GM19239 (cell line): ENCODE results near the gene CREB3L2.
"Not testable (repeated sequence)": the region's sequence is repeated elsewhere in the genome, so short reads cannot be mapped to it uniquely, and the experiment has no call there.

Source experiments
- DNase-seq: peaks from one replicate; pipeline ENCODE4 v3.0.0; 2011; ENCODE audit warnings: low spot score; ENCODE audit not compliant: insufficient read length
- FAIRE-seq: peaks from 2 replicates; lab custom pipeline; 2011; peaks lifted over from hg19 to GRCh38; lab: Jason Lieb, UNC

Gene CREB3L2

DNA sequence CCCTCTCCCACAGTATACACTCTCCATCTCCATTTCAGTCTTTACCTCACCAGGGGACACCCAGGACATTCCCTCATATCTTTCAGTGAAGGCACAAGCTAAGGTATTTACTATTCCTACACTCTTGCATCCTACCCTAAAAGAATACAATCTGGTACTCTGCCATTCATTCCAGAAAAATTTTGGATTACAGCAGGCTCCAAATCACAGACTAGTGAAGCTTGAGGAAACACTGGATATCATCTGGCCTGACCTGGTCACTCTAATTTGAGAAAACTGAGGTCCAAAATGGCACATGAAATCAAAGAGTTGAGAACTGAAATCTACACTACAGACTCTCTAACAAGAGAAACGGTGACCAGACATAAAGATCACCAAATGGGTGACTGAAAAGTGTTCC is 61.7 kb downstream of the CREB3L2 start:
- DNase-seq, result no peak
- no peak for FAIRE-seq

DNA sequence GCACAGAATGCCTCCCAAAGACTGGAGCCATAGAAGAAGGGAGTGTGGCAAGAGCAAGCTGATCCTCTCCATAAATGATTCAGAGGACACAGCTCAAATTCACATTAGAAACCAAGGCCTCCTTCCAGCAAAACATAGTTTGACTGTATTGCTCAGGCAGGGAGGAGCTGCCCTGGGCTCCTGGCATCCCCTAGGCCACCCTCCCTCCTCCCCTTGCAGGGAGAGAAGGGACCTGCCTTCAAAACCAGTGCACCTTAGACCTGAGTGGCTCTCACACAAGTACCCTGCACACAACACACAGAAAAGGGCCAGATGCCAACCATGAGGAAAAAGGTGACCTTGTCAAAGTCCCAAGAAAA is 64.7 kb downstream of the CREB3L2 start:
- DNase-seq, result no peak
- no peak for FAIRE-seq

DNA sequence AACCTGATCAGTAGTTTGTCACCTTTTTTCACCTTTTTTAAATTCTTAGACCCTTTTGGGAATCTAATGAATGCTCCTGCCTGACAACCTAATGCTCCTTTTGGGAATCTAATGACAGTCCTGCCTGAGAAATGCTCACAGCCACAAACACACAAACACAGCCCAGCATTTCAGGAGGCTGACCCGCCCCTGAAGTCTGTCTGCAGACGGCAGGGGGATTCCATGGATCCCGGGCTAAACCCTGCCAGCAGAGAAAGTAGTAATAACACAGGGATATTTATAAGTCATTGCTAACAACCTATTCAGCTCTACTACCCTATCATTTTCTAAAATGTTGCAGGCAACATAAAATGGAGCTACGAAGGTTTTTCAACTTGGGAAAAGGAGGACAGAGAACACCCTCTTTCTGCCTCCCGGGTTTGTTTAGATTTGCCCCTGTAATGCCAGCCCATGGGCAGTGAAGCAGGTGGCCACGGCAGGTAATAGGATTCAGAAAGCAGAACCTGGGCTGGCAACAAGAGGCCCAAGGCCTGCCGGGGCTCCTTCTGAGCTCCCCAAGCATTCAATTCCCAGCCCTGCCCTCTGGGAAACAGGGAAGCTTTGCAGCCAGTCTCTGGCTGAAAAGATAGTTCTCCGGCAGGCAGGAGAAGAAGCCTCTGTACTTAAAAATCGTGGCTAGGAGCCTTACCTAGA is 65.2 kb downstream of the CREB3L2 start:
- DNase-seq (no peak), FAIRE-seq (no peak)

DNA sequence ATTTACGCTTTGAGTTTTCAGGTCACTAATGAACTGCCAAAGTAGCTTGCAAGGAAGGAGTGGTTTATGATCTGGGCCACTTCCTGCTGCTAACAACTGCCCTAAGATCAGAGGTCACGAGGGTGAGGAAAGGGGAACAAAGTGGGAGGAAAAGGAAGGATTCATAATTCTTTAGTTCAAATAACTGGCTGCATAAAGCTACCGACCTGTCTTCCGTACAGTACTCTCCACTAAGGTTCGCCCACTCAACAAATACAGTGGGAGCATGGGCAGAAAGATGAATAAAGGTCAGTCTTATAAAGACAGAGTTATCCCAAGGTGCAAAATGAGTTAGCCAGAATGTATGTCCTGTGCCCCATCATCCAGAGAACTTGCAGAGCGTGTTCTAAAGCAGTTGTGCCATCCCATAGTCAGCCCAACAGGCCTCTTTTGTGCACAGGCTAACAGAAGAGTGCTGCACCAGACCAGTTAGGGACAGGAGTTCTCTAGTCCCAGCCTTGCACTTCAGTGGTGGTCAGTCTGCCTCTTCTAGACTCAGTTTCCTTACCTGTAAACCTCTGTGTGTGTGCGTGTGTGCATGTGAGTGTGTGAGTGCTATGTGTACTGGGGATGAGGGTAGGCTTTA is 65.9 kb downstream of the CREB3L2 start:
- FAIRE-seq (peak; percentile 80), DNase-seq (no peak)

DNA sequence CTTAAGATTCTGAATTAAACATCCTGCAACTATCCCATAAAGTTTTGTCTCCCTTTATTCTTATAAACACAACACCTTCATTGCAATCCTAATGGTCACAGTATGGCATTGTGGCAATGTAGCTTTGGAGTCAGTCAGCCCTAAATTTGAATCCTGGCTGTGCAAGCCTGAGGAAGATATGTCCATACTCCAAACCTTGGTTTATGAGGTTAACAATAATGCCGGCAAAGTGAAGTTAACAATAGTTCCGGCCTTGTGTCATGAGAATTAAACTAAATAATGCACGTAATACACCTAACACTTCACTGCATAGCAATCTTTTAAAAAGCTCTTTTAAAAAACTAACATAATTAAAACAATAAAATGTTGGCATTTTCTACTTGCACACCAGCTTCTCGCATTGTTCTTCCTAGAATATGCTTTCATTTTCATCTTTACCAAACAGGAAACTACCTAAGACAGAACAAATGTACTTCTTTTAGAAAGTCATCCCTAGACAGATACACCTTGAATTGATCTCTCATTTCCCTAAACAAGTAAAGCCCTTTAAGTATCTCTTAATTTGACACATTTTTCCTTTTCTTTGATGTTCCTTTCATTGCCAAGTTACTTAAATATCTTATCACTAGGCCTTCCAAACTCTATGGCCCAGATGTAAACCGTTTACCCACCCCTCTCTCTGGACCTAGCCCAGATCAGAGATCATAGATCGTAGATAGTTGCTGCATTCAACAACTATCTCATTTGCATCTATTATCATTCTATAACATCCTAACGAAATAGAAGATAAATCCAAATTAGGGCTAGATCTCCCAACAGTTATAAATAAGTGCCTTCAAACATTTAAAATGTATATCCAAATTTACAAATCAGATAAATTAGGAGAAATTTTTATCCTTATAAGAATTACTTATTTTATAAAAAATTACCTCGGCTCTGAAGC is 66.7 kb downstream of the CREB3L2 start:
- DNase-seq (no peak), FAIRE-seq (peak; percentile 53)

DNA sequence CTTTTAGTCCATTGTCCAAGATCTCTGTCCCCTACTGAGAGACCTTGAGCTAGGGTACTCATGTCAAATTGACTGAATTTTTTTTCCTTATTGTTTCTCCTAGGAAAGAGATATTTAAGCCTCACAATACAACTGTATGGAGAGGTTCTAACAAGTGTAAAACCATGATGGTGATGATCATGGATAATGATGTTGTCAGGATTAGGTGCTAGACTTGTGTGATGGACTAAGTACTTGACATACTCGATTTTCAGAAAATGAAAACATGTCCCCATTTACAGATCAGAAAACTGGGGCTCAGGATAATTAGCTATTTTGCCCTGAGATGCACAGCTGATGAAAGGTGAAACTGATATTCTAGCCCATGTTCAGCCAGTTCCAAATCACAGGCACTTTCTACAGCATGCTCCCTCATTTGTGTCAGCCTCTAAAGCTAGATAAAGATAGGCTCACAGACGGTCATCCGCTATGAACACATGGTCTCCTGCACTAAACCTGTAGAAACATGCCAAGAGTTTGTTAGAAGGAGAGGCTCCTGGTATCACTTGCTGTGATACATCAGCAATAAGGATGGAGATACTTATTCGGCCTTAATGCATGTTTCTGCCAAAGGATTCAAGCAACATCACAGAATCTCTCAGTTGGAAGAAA is 67.6 kb downstream of the CREB3L2 start:
- no peak for DNase-seq

DNA sequence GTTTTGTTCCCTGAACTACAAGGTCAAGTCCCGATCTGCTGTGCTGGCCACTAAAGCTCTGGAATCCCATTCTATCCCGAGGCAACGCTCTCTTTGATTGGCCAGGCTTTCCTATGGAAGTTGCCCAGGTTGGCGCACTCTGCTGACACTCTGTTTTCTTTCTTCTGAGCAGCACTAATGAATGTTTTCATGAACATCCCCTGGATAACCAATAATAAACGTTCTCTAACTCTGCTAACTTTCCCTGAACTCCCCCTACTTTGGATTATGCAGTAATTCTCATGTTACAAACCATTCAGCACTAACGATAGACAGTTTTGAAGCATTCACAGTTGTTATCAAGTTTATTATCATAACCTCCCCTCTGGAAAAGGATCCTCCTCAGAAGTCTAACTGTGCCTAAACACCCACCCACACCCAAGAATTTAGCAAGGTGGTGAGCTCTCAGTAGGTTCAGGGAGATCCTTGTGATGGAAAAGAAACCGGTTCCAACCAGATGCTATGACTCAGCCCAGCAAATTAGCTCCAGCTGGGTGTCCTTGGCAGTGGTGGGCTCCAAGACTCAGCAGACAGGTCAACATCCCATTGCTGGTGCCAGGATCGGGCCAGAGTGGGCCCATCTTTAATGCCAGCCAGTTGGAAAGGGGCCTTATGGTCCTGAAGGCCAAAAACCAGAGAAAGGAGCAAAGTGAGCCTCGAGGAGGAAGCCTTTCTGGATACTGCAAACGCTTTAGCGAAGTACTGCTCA is 68.4 kb downstream of the CREB3L2 start:
- DNase-seq, result no peak
- FAIRE-seq, result no peak

More for the DNA sequence above, 67.6 kb downstream of the CREB3L2 start:
- peak; percentile 31 for FAIRE-seq

DNA sequence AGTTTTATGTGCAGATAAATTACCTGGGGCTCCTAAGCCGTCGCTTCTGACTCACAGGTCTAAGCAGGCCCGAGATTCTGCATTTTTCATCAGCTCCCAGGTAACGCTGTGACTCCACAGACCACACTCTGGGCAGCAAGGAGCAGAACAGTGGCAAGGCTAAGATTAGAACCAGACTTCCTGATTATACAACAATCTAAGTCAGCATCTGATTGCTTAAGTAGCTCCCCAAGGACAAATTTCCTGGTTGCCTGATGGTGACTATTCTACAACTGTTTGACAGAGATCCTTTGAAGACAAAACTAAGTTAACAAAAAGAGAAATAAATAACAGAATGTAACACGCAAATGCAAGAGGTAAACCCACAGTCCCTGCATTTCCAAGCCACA is 69.0 kb downstream of the CREB3L2 start:
- FAIRE-seq (no peak), DNase-seq (no peak)

DNA sequence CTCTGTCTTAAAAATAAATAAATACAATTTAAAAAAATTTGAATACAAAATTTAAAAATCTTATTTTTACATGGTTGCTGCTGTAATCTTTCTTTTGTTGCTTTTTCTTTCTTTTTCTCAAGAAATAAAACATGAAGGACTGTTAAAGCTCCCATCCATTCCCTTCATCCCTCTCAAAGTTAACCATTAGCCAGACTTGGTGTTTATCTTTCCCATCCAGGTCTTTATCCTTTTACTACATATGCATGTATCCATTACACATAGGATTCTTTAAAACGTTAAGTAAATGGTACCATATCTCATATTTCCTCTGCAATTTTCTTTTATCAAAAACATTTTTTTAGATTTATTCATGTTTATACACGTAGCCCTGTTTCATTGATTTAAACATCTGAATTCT is 70.1 kb downstream of the CREB3L2 start:
- FAIRE-seq, result no peak
- no peak for DNase-seq

DNA sequence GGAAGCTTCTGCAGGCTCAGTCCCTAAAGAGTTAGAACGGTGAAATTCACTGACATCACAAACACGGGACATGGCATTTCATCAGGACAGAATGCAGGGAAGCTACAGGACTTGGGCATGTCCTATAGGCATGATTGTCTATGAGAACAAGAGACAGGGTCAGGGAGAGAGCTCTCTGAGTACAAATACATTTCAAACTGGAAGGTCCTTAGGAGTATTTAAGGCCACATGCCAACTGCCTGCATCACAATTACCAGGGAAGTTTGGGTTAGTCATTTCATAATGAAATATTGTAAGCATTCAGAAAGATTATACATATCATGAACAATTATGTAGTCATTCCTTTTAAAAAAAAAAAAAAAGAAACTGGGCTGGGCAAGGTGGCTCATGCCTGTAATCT is 71.3 kb downstream of the CREB3L2 start:
- no peak for FAIRE-seq
- DNase-seq, result no peak

DNA sequence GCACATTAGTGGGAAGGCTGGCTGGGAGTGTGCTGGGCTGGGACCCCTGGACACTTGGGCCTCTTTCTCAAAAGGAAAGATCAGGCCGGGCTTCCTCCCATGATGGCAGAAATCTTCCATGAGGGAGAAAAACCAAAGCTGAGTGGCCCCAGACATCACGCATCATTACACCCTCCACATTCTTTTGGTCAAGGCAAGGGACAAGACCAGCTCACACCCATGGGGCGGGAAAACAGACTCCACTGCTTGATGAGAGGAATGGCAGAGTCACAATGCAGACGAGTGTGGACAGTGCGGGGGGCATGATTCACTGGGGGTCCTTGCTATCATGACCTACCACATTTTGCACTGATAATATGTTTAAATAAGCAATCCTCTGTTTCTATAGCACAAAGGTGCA is 73.3 kb downstream of the CREB3L2 start:
- no peak for DNase-seq
- FAIRE-seq, result no peak

DNA sequence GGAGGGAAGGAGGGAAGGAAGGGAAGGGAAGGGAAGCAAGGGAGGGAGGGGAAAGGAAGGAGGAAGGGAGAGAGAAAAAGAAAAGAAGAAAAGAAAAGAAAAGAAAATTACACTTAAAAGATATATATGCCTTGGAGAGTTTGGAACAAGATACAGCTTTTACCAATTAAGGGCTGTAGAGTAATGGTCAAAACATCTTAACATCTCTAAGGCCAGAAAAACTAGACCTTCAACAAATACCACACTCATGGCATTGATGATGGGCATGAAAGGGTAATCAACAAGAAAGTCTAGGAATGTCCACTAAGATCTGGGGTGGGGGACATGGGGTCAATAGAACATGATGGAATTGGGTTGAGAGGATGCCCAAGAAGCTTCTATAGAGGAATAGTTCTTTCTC is 74.5 kb downstream of the CREB3L2 start:
- FAIRE-seq, result no peak
- no peak for DNase-seq

DNA sequence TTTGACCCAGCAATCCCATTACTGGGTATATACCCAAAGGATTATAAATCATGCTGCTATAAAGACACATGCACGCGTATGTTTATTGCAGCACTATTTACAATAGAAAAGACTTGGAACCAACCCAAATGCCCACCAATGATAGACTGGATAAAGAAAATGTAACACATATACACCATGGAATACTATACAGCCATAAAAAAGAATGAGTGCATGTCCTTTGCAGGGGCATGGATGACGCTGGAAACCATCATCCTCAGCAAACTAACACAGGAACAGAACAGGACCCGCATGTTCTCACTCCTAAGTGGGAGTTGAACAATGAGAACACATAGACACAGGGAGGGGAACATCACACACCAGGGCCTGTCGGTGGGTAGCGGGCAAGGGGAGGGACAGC is 75.7 kb downstream of the CREB3L2 start:
- DNase-seq, FAIRE-seq: not testable (repeated sequence)

DNA sequence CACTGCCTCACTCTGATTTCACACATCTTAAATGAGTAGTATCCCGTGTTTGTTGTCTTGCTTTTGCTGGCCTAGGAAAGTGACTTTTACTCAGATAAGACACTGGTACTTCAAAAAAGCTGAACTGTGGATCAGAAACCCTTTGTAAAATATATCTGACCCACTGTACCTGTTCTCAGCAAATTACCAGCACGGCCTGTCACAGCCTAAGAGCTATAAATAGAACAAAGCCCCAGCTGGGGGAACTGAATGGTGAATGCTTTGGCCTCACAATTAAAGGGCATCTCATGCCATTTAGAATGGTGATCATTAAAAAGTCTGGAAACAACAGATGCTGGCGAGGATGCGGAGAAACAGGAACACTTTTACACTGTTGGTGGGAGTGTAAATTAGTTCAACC is 76.1 kb downstream of the CREB3L2 start:
- DNase-seq, result no peak
- no peak for FAIRE-seq

DNA sequence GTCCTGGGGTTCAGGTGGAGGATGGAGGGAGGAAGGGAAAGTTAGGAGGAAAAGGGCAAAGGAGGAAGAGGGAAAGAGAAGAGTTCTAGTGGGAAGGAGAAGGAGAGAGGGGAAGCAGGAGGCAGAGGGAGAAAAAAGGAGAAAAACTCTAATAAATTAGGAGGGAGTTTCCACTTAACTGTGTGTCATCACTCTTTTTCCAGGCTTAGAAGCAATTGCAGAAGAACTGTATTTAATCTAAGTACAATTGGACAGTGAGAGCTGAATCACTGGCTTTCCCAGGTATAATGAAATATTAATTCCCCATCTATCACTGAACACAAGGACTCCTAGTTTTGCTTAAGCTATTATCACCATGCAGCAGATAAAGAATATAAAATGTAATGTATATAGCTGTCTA is 76.8 kb downstream of the CREB3L2 start:
- DNase-seq (no peak), FAIRE-seq (no peak)

DNA sequence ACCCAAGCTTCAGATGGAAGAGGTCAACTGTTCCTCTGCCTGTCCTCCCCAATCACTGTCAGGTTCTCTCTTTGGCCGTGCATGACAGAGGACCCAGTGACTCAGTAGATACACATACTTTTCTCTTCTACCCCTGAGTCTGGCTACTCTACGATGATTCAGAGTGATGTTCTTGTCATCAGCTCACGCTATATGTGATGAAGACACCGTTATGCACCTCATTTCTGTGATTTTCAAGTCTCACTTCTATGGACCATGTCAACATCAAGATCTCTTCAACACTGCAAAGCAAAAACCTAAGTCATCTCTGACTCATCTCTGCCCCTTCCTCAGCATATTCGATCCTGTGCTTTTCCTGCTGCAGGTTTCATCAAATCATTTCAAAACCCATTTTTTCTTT is 78.5 kb downstream of the CREB3L2 start:
- FAIRE-seq (no peak), DNase-seq (no peak)

DNA sequence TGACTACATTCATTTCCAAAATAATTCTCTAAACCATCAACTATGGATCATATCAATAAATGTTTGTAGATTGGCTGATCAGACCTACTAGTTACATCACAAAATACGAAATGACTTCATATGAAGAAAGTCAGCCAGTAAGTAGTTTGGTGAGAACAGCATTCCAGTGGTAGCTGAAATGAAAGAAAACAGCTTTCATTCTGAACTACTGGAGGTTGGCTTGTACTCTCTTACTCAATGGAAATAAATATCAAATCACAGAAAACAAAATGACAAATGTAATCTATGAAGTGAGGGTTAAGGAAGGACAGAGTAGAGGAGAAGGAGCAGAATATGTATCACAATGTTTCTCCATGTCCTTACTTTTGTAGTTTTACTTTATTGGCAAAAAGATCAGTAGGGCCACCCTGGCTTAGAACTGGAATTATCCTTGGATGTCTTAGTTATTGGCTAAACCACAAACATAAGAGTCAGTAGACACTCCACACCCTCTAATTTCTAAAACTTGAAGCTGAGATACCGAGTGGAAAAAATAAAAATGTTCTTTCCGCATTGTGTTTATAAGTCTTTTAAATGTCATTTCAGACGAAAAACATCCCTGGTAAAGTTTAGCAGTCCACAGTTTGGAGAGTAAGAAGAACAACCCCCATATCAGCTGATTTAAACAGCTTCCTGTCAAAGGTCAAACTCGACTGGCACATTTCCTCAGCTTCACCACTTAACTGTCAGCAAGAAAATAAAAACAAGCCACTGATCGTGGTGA is 81.1 kb downstream of the CREB3L2 start:
- DNase-seq, result no peak
- FAIRE-seq, result peak; percentile 14

DNA sequence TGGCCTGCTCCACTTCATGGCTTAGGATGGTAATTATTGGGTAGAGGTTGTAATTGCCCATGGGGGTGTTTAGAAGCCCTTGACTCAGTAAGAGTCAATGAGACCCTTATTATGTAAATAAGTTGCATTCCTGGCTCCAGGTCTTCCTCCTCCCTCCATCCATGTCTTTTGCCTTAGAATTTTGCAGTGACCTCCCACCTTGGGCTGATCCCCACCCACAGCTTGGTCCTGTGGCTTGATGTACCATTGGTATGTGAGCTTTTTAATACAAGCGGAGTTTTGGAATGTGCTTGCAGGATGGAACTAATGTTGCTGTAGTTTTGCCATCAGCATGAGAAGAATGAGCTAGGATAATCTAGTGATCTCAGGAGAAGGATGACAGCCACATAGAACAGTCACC is 81.9 kb downstream of the CREB3L2 start:
- no peak for DNase-seq
- FAIRE-seq, result no peak

DNA sequence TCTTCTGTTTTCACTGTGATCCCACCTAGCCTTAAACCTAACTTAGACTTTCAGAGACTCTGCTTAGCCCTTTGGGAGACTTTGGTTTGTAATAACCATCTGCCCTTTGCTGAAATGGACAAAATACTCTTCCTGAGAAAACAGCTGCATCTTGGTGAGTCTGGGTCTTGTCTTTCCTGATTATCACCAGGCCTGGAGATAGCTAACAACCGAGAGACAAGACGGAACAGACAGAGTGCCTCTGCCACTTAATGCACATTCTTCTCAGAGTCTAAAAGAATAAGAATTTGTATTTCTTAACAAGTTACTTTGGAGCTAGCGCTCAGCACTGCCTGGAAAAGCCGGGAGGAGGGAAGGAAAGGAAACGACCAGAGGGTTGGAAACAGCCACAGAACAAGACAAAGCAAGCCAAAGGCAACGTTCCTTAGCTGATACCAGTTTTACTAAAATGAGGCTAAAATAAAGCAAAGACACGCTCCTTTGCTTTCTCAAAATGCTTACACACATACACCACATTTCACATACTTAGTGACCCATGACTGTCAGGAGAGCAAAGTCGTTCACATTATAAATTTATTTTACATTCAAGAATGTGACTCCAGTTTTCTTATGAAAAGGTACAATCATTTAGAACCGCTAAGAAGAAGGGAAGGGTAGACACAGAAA is 84.8 kb downstream of the CREB3L2 start:
- FAIRE-seq (no peak), DNase-seq (no peak)
